SK-N-MC (cell line): ENCODE measurements around the gene ZNF2.

Experiments
- EZH2 ChIP-seq: fragments of 200-600 bp; sonication (generic); IDR thresholded peaks from one replicate; pipeline ENCODE4 v1.6.1; 2017; ENCODE audit warnings: antibody characterized with exemption
- POLR2AphosphoS5 ChIP-seq: IDR thresholded peaks from 2 replicates; pipeline ENCODE4 v1.6.1; 2012; ENCODE audit warnings: mild to moderate bottlenecking, low read depth, low read length, borderline replicate concordance

DNA sequence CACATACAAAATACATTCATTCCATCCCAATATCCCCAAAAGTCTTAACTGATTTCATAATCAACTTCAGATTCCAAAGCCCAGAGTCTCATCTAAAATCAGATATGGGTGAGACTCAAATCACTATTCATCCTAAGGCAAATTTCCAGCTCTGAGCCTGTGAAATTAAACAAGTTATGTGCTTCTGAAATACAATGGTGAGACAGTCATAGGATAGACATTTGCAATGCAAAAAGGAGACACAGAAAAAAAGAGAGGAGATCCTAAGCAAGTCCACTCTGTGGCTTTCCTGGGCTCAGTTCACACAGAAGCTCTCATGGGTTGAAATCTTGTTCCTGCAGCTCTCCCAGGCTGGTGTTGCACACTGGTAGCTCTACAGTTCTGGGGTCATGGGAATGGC is 60.0 kb downstream of the ZNF2 start:
- TF ChIP-seq POLR2AphosphoS5 (no peak), EZH2 (no peak)
